ENCODE measurements around the gene PDCD11. TPM values are rescaled to one million over a fixed set of nuclear protein-coding genes. Genes with fewer than 3 reads are reported as not detected.
"Not testable (repeated sequence)": the region's sequence is repeated elsewhere in the genome, so short reads cannot be mapped to it uniquely, and the experiment has no call there.

PDCD11 gene
- 40.4 TPM for polyA plus RNA-seq (ENCODE audit: insufficient read length)
- long read RNA-seq, donor 1, partial matches to known transcripts: 0 of 2 reads
- long read RNA-seq, donor 1, other reads (novel, unspliced or antisense): 0 of 2 reads
- long read RNA-seq, donor 2, partial matches to known transcripts: 17 of 18 reads
- long read RNA-seq, donor 2, other reads (novel, unspliced or antisense): 0 of 18 reads
- long read RNA-seq, donor 3, full-length matches to known transcripts: 1 of 7 reads
- long read RNA-seq, donor 3, partial matches to known transcripts: 6 of 7 reads
- long read RNA-seq, donor 3, other reads (novel, unspliced or antisense): 0 of 7 reads
- long read RNA-seq, donor 4: 0 reads
- long read RNA-seq, donor 5: 0 reads
- long read RNA-seq, donor 6, partial matches to known transcripts: 6 of 6 reads
- long read RNA-seq, donor 6, other reads (novel, unspliced or antisense): 0 of 6 reads
- long read RNA-seq, donor 7, partial matches to known transcripts: 7 of 7 reads
- long read RNA-seq, donor 7, other reads (novel, unspliced or antisense): 0 of 7 reads
- long read RNA-seq, donor 8: 0 reads

- peak; percentile 98 for DNase-seq
Observed at GRCh38 chr10:103396067-103396788, at the start of gene PDCD11, which contains the start of gene ATP5MK. Gene PDCD11 (plus strand): TSS chr10:103396626. CDS start chr10:103398427, 1,801 bp downstream. Gene ATP5MK (minus strand): TSS chr10:103396475. CDS start chr10:103392457, 4,018 bp downstream.

DNA sequence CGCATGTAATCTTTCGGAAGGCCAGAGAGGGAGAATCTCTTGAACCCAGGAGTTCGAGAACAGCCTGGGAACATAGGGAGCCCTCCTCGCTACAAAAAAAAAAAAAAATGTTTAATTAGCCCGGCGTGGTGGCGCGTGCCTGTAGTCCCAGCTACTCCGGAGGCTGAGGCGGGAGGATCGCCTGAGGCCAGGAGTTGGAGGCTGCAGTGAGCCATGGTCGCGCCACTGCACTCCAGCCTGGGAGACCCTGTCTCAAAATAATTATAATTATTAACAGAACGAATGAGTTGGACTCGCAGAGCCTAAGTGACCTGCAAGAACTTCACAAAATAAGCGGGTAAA is 46.3 kb upstream of the PDCD11 start:
- peak; percentile 3 for DNase-seq

DNA sequence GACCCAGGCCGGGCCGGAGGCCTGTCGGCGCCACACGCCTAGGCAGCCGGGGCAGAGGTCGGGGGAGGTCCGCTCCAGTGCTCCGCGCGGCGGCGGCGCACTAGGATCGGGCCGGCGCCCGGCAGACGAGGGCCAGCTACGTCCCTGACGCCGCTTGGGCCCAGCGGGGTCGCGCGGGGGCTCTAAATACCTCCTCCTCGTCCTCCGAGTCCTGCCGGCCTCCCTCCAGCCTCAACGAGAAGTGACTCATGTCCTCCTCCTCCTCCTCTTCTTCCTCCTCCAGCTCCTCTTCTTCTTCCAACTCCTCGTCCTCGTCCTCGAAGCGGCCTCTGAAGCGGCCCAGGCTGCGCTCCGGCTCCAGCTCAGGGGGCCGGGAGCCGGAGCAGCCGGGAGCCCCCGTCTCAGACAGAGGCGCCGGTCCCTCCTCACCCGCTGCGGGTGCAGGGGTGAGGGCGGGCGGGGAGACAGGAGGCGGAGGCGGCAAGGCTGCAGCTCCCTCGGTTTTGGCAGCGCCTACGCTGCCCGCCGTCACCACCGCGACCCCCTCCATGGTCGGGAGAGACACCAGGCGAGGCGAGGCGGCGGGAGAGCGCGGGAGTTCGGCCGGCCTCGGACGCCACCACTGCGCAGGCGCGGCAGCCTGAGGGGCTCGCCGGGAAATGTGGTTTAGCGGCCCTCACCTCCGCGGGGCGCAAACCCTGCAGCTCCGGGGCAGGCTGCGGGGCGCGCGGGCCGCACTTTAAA is 45.7 kb upstream of the PDCD11 start, which contains the start of gene PCGF6:
Gene PCGF6 (minus strand): TSS at position 624 of the 744 bp plus-strand sequence. CDS start 74 bp downstream, at position 550.
- peak; percentile 86 for DNase-seq

GRCh38 chr10:103353281-103353680 is 43.1 kb upstream of the PDCD11 start:
- no peak for DNase-seq

DNA sequence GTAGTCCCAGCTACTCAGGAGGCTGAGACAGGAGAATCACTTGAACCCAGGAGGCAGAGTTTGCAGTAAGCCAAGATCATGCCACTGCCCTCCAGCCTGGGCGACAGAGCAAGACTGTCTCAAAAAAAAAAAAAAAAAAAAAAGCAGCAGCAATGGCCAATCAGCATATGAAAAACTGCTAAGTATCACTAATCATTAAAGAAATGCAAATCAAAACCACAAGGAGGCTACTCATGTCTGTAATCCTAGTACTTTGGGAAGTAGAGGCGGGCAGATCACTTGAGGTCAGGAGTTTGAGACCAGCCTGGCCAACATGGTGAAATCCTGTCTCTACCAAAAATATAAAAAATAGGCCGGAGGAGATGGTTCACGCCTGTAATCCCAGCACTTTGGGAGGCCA is 41.9 kb upstream of the PDCD11 start:
- not testable (repeated sequence) for DNase-seq

GRCh38 chr10:103355906-103356599 is 40.4 kb upstream of the PDCD11 start:
- no peak for DNase-seq

- not testable (repeated sequence) for DNase-seq
Observed at GRCh38 chr10:103359493-103359892, 36.9 kb upstream of the PDCD11 start.

- not testable (repeated sequence) for DNase-seq
Observed at GRCh38 chr10:103360791-103361190, 35.6 kb upstream of the PDCD11 start.

- DNase-seq: peak; percentile 6
Observed at GRCh38 chr10:103367379-103367781, 29.0 kb upstream of the PDCD11 start.

- peak; percentile 97 for DNase-seq
Observed at GRCh38 chr10:103367782-103368518, 28.5 kb upstream of the PDCD11 start, which contains the start of gene TAF5. Gene TAF5 (plus strand): TSS chr10:103367976. CDS start chr10:103367990, 14 bp downstream.

- no peak for DNase-seq
Observed at GRCh38 chr10:103373544-103373943, 22.9 kb upstream of the PDCD11 start.

DNA sequence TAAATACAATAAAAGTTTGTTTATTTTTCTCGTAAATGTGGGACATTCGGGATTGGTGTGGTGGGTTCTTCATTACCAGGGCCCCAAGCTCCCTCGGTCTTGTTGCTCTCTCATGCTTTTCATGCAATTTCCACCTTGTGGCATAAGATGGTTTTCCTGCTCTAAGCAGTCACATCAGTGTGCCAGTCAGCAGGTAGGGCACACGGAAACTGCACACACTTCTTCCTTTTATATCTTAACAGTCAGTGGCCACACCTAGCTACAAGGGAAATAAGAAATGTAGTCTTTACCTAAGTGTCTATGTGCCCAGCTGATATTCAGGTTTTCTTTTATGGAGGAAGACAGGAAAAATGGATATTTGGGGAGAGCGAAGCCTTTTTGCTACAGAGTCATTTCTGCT is 22.2 kb upstream of the PDCD11 start:
- no peak for DNase-seq

GRCh38 chr10:103382769-103383168 is 13.7 kb upstream of the PDCD11 start:
- no peak for DNase-seq

DNA sequence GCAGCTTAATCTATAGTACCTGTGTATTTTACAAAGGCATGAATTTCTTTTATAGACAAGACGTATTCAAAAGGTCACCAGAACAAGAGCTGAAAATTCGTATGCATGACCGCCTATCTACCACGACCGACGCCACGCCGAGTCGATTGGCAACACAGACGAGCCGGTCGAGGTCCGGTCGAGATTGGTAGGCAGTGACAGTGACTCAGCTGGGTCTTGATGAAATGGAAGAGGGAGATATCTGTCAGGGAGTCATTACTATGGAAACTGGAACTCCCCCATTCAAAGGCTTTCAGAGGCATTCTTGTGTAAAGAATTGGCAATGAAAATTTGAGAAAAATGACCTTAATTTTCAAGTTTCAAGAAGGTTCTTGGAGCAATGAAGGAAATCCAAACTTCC is 2.2 kb upstream of the PDCD11 start:
- no peak for DNase-seq

DNA sequence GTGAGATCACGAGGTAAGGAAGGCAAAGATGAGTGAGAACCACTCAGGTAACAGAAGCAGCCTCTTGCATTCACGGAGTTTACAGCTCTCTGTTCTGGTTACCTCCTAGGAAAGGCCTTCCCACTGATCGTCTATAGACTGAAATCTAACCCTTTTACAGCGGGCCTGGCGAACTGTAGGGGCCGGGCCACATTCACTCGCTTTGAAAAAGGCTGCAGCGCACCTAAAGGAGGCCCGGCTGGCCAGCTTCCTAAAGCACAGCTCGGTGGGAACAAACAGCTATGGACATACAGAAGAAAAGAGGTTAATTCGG is 716 bp upstream of the PDCD11 start:
- peak; percentile 19 for DNase-seq

- no peak for DNase-seq
Observed at GRCh38 chr10:103396789-103397087, 312 bp downstream of the PDCD11 start.

DNA sequence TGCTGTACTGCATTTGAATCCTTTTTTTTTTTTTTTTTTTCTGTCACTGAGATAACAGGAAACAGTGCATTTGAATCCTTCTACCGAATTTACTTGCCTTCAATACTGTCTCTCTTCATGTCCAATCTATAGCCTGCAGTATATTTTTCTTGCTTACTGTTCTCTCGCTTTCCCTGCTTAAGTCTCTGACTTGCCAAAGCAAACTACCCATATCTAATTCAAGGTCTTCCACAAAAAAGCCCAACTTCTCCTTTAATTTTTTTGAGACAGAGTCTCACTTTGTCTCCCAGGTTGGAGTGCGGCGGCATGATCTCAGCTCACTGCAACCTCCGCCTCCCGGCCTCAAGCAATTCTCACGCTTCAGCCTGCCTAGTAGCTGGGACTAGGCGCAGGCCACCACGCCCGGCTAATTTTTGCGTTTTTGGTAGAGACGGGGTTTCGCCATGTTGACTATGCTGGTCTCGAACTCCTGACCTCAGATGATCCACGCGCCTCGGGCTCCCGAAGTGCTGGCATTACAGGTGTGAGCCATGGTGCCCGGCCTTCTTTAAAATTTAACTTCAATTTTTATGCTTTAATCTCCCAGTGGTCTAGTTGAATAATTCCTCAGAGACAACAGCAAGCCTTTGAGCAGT is 882 bp downstream of the PDCD11 start:
- no peak for DNase-seq

DNA sequence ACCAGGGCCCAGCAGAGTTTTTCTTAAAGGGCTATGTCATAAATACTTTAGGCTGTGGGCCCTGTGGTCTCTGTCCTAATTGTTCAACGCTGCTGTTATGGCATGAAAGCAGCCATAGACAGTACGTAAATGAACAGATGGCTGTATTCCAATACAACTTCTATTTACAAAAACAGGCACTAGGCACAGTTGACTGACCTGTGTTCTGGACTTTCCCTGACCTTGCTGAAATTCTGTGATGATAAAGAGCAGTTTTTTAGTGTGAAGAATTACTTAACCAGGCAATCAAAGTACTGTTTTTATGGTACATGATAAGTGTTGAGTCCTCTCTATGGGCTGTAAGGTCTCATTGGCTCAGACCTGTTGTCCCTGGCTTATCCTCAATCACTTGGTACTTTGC is 17.1 kb downstream of the PDCD11 start:
- no peak for DNase-seq

- no peak for DNase-seq
Observed at GRCh38 chr10:103415581-103415980, 19.2 kb downstream of the PDCD11 start.

- DNase-seq: peak; percentile 67
Observed at GRCh38 chr10:103416436-103417147, 20.2 kb downstream of the PDCD11 start.
